H1 (cell line): ENCODE data around the gene USB1. TPM values are rescaled to one million over a fixed set of nuclear protein-coding genes. Genes with fewer than 3 reads are reported as not detected.

ENCODE experiments used
- CBX8 ChIP-seq: fragments of 300-800, 300-1000 bp; sonication (generic); IDR thresholded peaks from 2 replicates; pipeline ENCODE4 v1.7.1; 2016; ENCODE audit warnings: low read depth, low read length, borderline replicate concordance
- EGR1 ChIP-seq: IDR thresholded peaks from 2 replicates; pipeline ENCODE4 v1.6.1; 2011; ENCODE audit warnings: low read depth, low read length, borderline replicate concordance
- GTF2F1 ChIP-seq: IDR thresholded peaks from 2 replicates; pipeline ENCODE4 v1.6.1; 2012; ENCODE audit warnings: low read depth, low read length, improper control_type of control experiment, borderline replicate concordance
- KDM1A ChIP-seq: fragments of 200-600, 300-600 bp; sonication (generic); IDR thresholded peaks from 2 replicates; pipeline ENCODE4 v1.7.1; 2016; ENCODE audit warnings: mild to moderate bottlenecking, low read length, borderline replicate concordance
- NANOG ChIP-seq: IDR thresholded peaks from 2 replicates; pipeline ENCODE4 v1.6.1; 2011; ENCODE audit warnings: low read length, low read depth, mild to moderate bottlenecking, inconsistent platforms; ENCODE audit not compliant: insufficient read depth, poor library complexity, severe bottlenecking
- SIN3A ChIP-seq, 2 experiments: IDR thresholded peaks in 1 of 2; conservative IDR thresholded peaks in 1 of 2; 2 replicates each; pipeline ENCODE4 v1.6.1; 2011 to 2012; ENCODE audit warnings: low read length in 2 of 2, improper control_type of control experiment in 1 of 2, low read depth in 1 of 2, mild to moderate bottlenecking in 1 of 2
- SIX5 ChIP-seq: IDR thresholded peaks from 2 replicates; pipeline ENCODE4 v1.6.1; 2011; ENCODE audit warnings: mild to moderate bottlenecking, low read depth, low read length
- SP4 ChIP-seq: IDR thresholded peaks from 2 replicates; pipeline ENCODE4 v1.6.1; 2012; ENCODE audit warnings: low read length, inconsistent platforms
- polyA plus RNA-seq, 7 experiments: library from polyadenylated mRNA; depleted of rRNA in 3 of 7; stranded (reverse) in 5 of 7; unstranded in 2 of 7; fragments of >200 nt in 5 of 7; fragments of 200-250 nt in 2 of 7; gene quantifications; 1 replicate in 5 of 7; 2 replicates in 1 of 7; 4 replicates in 1 of 7; pipeline versions ENCODE4 v1.2.1 to v1.2.3, GENCODE V29; 2011 to 2013; ENCODE audit warnings: missing spikeins in 2 of 7, mixed read lengths in 2 of 7
- total RNA-seq: library from RNA; stranded (reverse); fragmentation: NEBNext Ultra II Directional; extraction: Animal tissue kit (Norgen Biotek cat#: 25700); gene quantifications from 2 replicates; pipeline ENCODE4 v1.2.1, GENCODE V29; 2021

Gene USB1
- total and polyA plus RNA-seq, 2 of the 8 experiments (the other 6 are each of a cell fraction or from before 2014, with no cell fraction given), result 65.4 to 75.9 TPM

GRCh38 chr16:58019866-58020538, 18.8 kb downstream of the USB1 start (continued):
- no peak for TF ChIP-seq SP4
- no peak for TF ChIP-seq NANOG
- TF ChIP-seq GTF2F1, result no peak
- TF ChIP-seq SIX5, result no peak
- TF ChIP-seq CBX8, result no peak
- no peak for TF ChIP-seq SIN3A (conservative IDR thresholded peaks at IDR 0.05 in 1 of 2, IDR thresholded peaks at IDR 0.05 in 1 of 2; ENCODE audit: low read depth in 1 of 2, low read length in 2 of 2)
- TF ChIP-seq KDM1A, result no peak
- no peak for TF ChIP-seq EGR1
- TF ChIP-seq, all 59 proteins: peak for 0
